Cardiac muscle cell (in vitro differentiated cells and primary cell): ENCODE measurements around the gene VWC2L. TPM values are rescaled to one million over a fixed set of nuclear protein-coding genes. Genes with fewer than 3 reads are reported as not detected.

ENCODE experiments used
- DNase-seq, 2 donors: peaks; one replicate each; pipeline versions ENCODE4 v3.0.0 to v3.0.0-alpha.2; 2010 to 2017; ENCODE audit warnings: low read depth in 1 of 2, low spot score in 1 of 2
- H3K27ac ChIP-seq: fragments of 200-600 bp; sonication (generic); 2 replicates; pipeline ENCODE4 v1.5.1; 2016
- H3K27me3 ChIP-seq: fragments of 200-600 bp; sonication (generic); 2 replicates; pipeline ENCODE4 v1.6.0; 2016; ENCODE audit warnings: control low read depth
- H3K36me3 ChIP-seq: fragments of 200-600 bp; sonication (generic); 2 replicates; pipeline ENCODE4 v1.5.1; 2016; ENCODE audit warnings: control low read depth
- H3K4me1 ChIP-seq: fragments of 200-600 bp; sonication (generic); 2 replicates; pipeline ENCODE4 v1.8.1; 2017; ENCODE audit warnings: low read depth, mild to moderate bottlenecking, mixed run types
- H3K4me3 ChIP-seq: fragments of 200-600 bp; sonication (generic); 2 replicates; pipeline ENCODE4 v1.5.1; 2016; ENCODE audit warnings: mild to moderate bottlenecking
- H3K9me3 ChIP-seq: fragments of 200-600 bp; sonication (generic); 2 replicates; pipeline ENCODE4 v1.5.1; 2017; ENCODE audit warnings: low read depth, mild to moderate bottlenecking, control low read depth
- CTCF ChIP-seq: IDR thresholded peaks from 2 replicates; pipeline ENCODE4 v1.5.1; 2012; ENCODE audit warnings: low read depth, mild to moderate bottlenecking, low read length
- polyA plus RNA-seq: library from polyadenylated mRNA; unstranded; fragments of >200 nt; fragmentation: Nextera tagmentation; extraction: Ambion mirVana; gene quantifications from 2 replicates; pipeline ENCODE4 v1.2.1, GENCODE V29; 2016
- total RNA-seq: library from RNA; depleted of rRNA; stranded (reverse); fragments of >200 nt; gene quantifications from 2 replicates; pipeline ENCODE4 v1.2.3, GENCODE V29; 2016

The VWC2L gene
- total and polyA plus RNA-seq, 2 experiments from 2014 or later: 0.10 to 0.24 TPM

DNA sequence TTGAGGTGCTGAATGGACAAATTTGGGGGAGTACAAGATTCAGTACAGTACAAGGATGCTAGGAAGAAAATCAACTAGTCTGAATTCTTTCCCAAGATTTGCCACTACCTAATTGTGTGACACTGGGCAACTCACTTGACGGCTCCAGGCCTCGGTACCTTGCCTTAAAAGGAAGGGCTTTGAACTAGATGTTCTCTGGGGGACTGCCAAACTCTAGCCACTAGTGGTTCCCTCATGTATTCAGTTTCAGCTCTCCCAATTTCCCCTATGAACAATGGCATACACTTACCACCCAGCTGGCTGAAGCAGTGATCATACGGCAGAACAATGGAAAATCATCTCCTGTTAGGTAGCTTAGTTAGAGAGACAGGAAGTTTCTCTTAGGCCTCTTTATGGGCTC, 73.4 kb downstream of the VWC2L start:
- no peak for DNase-seq
- Histone ChIP-seq H3K27ac (no peak overlapping the region), H3K4me1 (peaks cover 37% of the 10 kb centered on the region), H3K9me3 (no peaks in the 10 kb centered on the region), H3K36me3 (no peaks in the 10 kb centered on the region), H3K27me3 (no peaks in the 10 kb centered on the region), H3K4me3 (no peak overlapping the region)
- no peak for TF ChIP-seq CTCF

- H3K36me3 ChIP-seq: no peaks in the 10 kb centered on the region
- H3K27ac ChIP-seq: no peak overlapping the region
- DNase-seq: no peak
- no peak overlapping the region for H3K4me3 ChIP-seq
- no peaks in the 10 kb centered on the region for H3K9me3 ChIP-seq
- H3K4me1 ChIP-seq: peaks cover 42% of the 10 kb centered on the region
- no peak for TF ChIP-seq CTCF
- H3K27me3 ChIP-seq: no peaks in the 10 kb centered on the region
These were observed 73.8 kb downstream of the VWC2L start for GRCh38 chr2:214484701-214485100.

DNA sequence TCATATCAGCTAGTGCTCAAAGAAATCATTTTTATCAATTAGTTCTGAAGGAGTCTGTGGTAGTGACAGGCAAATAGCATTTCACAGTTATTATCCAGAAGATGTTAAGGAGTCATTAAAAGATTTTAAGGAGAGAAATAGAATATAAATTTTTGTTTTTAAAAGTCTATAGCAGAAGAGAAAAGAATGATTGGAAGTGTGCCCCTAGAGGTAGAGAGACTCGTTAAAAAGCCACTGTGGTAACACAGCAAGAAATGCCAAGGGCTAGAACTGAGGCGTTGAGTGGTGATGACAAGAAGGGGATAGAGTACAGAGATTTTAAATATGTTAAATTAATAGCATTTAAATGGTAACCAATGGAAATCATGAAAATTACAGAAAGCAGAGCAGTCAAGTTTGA, 78.3 kb downstream of the VWC2L start:
- H3K4me3 ChIP-seq: no peak overlapping the region
- H3K9me3 ChIP-seq: no peaks in the 10 kb centered on the region
- H3K4me1 ChIP-seq: peaks cover 26% of the 10 kb centered on the region
- H3K27me3 ChIP-seq: no peaks in the 10 kb centered on the region
- no peak for DNase-seq
- peak overlapping the region; percentile 76 for H3K27ac ChIP-seq
- no peaks in the 10 kb centered on the region for H3K36me3 ChIP-seq
- TF ChIP-seq CTCF: no peak

- TF ChIP-seq CTCF: no peak
- Histone ChIP-seq H3K27ac (peak overlapping the region; percentile 76), H3K27me3 (no peaks in the 10 kb centered on the region), H3K4me1 (peaks cover 26% of the 10 kb centered on the region), H3K4me3 (no peak overlapping the region), H3K36me3 (no peaks in the 10 kb centered on the region), H3K9me3 (no peaks in the 10 kb centered on the region)
- peak in 1 of 2 donors; percentile 48 for DNase-seq
These were observed 78.8 kb downstream of the VWC2L start for GRCh38 chr2:214489702-214490101.

DNA sequence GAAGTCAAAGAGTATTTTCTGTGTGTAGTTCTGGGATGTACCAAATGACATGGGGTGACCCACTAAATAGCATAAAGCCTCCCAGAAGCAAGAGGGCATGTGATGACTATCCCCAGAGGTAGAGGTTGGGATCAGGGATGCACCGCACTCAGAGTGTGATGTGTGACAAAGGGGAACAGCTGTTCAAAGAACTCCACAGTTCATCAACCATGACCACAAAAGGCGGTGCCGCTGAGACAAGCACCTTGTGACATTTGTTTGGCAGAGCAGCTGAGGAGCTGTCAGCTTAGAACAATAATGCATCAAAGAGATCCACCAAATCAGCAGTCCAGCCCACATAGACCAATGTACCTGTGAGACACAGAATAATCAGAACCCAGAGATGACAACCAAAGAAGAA, 81.3 kb downstream of the VWC2L start:
- no peak for TF ChIP-seq CTCF
- no peaks in the 10 kb centered on the region for H3K36me3 ChIP-seq

GRCh38 chr2:214492608-214493007, 81.8 kb downstream of the VWC2L start:
- no peak for DNase-seq
- Histone ChIP-seq H3K4me1 (peaks cover 18% of the 10 kb centered on the region), H3K36me3 (no peaks in the 10 kb centered on the region), H3K27ac (no peak overlapping the region), H3K4me3 (no peak overlapping the region), H3K27me3 (no peaks in the 10 kb centered on the region), H3K9me3 (peaks cover 3% of the 10 kb centered on the region)
- no peak for TF ChIP-seq CTCF

More for the DNA sequence above, 81.3 kb downstream of the VWC2L start:
- no peak for DNase-seq
- H3K4me1 ChIP-seq: peaks cover 18% of the 10 kb centered on the region
- no peaks in the 10 kb centered on the region for H3K27me3 ChIP-seq
- no peak overlapping the region for H3K4me3 ChIP-seq
- peaks cover 3% of the 10 kb centered on the region for H3K9me3 ChIP-seq
- no peak overlapping the region for H3K27ac ChIP-seq
